OCI-LY7 (cell line): ENCODE results near the gene KDM4E.

Source experiments
- CTCF ChIP-seq: fragments of 200-600 bp; sonication (generic); conservative IDR thresholded peaks from 2 replicates; pipeline ENCODE4 v1.5.1; 2014; ENCODE audit warnings: mild to moderate bottlenecking, antibody characterized with exemption, low read length, moderate library complexity, mixed read lengths
- EZH2phosphoT487 ChIP-seq: fragments of 200-600 bp; sonication (generic); IDR thresholded peaks from 2 replicates; pipeline ENCODE4 v1.6.1; 2018; ENCODE audit warnings: low read depth, borderline replicate concordance, mild to moderate bottlenecking, mixed run types, antibody characterized with exemption, low read length, moderate library complexity, mixed read lengths

- TF ChIP-seq CTCF (no peak), EZH2phosphoT487 (no peak)
Observed at GRCh38 chr11:95014184-95014821, 10.8 kb upstream of the KDM4E start.
